GM12878 (cell line): Measurements from ENCODE around the gene SPTLC2. TPM values are rescaled to one million over a fixed set of nuclear protein-coding genes. Genes with fewer than 3 reads are reported as not detected.

Experiments used
- ATAC-seq: fragments of 200-7000 bp; cut with Tn5 transposase; 3 replicates; pipeline ENCODE4 v1.9.1; 2020; ENCODE audit warnings: mild to moderate bottlenecking, moderate library complexity
- BruUV-seq: library from RNA; stranded (reverse); fragments of 400-500 nt; replicated peaks from 2 replicates; lab custom pipeline; 2021; lab: Mats Ljungman, UMichigan
- CTCF ChIA-PET: fragments of 300-600 bp; sonication (Branson Sonifier 250); formaldehyde crosslinking; extraction: SDS; loops from one replicate; lab custom pipeline; 2021; ENCODE audit warnings: inconsistent platforms; lab: Yijun Ruan, JAX
- POLR2A ChIA-PET: fragments of 350-600 bp; formaldehyde crosslinking; extraction: SDS; loops from one replicate; lab custom pipeline; 2021; ENCODE audit warnings: inconsistent platforms; lab: Charles Lee
- RAD21 ChIA-PET: fragments of 300-600 bp; sonication (Branson Sonifier 250); formaldehyde crosslinking; loops from one replicate; lab custom pipeline; 2023; ENCODE audit warnings: antibody characterized with exemption; ENCODE audit not compliant: unreplicated experiment; lab: Charles Lee
- SMC1A ChIA-PET: fragments of 300-600 bp; sonication (Branson Sonifier 250); formaldehyde crosslinking; loops from one replicate; lab custom pipeline; 2023; ENCODE audit not compliant: unreplicated experiment, uncharacterized antibody; lab: Charles Lee
- DNase-seq: peaks from one replicate; pipeline ENCODE4 v3.0.0-alpha.2; 2011; ENCODE audit warnings: low read depth, low spot score
- FAIRE-seq: peaks from 3 replicates; lab custom pipeline; 2011; peaks lifted over from hg19 to GRCh38; lab: Jason Lieb, UNC
- H2AFZ ChIP-seq: 2 replicates; pipeline ENCODE4 v1.6.0; 2011; ENCODE audit warnings: low read depth, low read length, control low read depth; ENCODE audit not compliant: control insufficient read depth
- H3K27ac ChIP-seq: 2 replicates; pipeline ENCODE4 v1.5.1; 2011; ENCODE audit warnings: control low read depth; ENCODE audit not compliant: control insufficient read depth, insufficient read depth
- H3K27me3 ChIP-seq, 2 experiments: replicated peaks in 1 of 2; 2 replicates each; pipeline versions ENCODE4 v1.6.0 to v1.6.1; 2011; ENCODE audit warnings: low read length in 1 of 2; ENCODE audit not compliant: control insufficient read depth in 2 of 2, insufficient read depth in 2 of 2
- H3K36me3 ChIP-seq, 2 experiments: 2 replicates each; pipeline ENCODE4 v1.5.1; 2011; ENCODE audit warnings: low read length in 1 of 2; ENCODE audit not compliant: control insufficient read depth in 2 of 2, insufficient read depth in 2 of 2
- H3K4me1 ChIP-seq: 2 replicates; pipeline ENCODE4 v1.6.1; 2011; ENCODE audit warnings: mild to moderate bottlenecking, low read length, moderate library complexity, mixed read lengths; ENCODE audit not compliant: control insufficient read depth, insufficient read depth
- H3K4me2 ChIP-seq: 2 replicates; pipeline ENCODE4 v1.6.0; 2011; ENCODE audit warnings: control low read depth; ENCODE audit not compliant: control insufficient read depth, insufficient read depth
- H3K4me3 ChIP-seq: fragments of 200-600 bp; sonication (generic); 2 replicates; pipeline ENCODE4 v1.5.1; 2016
- H3K79me2 ChIP-seq: 2 replicates; pipeline ENCODE4 v1.6.0; 2011; ENCODE audit warnings: low read length; ENCODE audit not compliant: control insufficient read depth, insufficient read depth
- H3K9ac ChIP-seq: 2 replicates; pipeline ENCODE4 v1.8.0; 2011; ENCODE audit warnings: low read length, control low read depth, mixed read lengths; ENCODE audit not compliant: control insufficient read depth, insufficient read depth
- H3K9me3 ChIP-seq: replicated peaks from 3 replicates; pipeline ENCODE4 v1.5.1; 2011; ENCODE audit warnings: mild to moderate bottlenecking, low read length; ENCODE audit not compliant: control insufficient read depth, insufficient read depth
- H4K20me1 ChIP-seq: 2 replicates; pipeline ENCODE4 v1.6.0; 2011; ENCODE audit not compliant: control insufficient read depth, insufficient read depth
- EZH2 ChIP-seq: IDR thresholded peaks from 2 replicates; pipeline ENCODE4 v1.6.1; 2012; ENCODE audit warnings: low read depth, mild to moderate bottlenecking, control low read depth, inconsistent platforms, low read length, borderline replicate concordance; ENCODE audit not compliant: control insufficient read depth
- IRF4 ChIP-seq: IDR thresholded peaks from 2 replicates; pipeline ENCODE4 v1.6.1; 2011; ENCODE audit warnings: low read depth, low read length
- NFYB ChIP-seq: IDR thresholded peaks from 2 replicates; pipeline ENCODE4 v1.6.1; 2011; ENCODE audit warnings: low read depth, mild to moderate bottlenecking, low read length, improper control_type of control experiment, moderate library complexity; ENCODE audit not compliant: insufficient read depth
- RCOR1 ChIP-seq: conservative IDR thresholded peaks from 2 replicates; pipeline ENCODE4 v1.6.1; 2012; ENCODE audit warnings: low read depth, low read length, improper control_type of control experiment
- WGBS: methylation state at CpG from one replicate; pipeline ENCODE4 v1.1.6; 2016; ENCODE audit warnings: low lambda C conversion rate; ENCODE audit not compliant: insufficient replicate concordance, insufficient coverage; ENCODE audit errors: missing lambda C conversion rate; 5-methylcytosine and 5-hydroxymethylcytosine counted together
- in situ Hi-C: fragments of 300-500 bp; cut with MboI; formaldehyde crosslinking; loops from 9 replicates; pipeline ENCODE4 v1.14.3; 2018; ENCODE audit warnings: mixed read lengths
- intact Hi-C: fragments of 100-400 bp; cut with micrococcal nuclease; formaldehyde crosslinking; loops from one replicate; pipeline ENCODE4 v1.14.2; 2022; ENCODE audit not compliant: unreplicated experiment
- polyA plus RNA-seq, 11 experiments: library from polyadenylated mRNA; depleted of rRNA in 4 of 11; unstranded in 6 of 11; stranded (reverse) in 5 of 11; fragments of >200 nt; fragmentation: Nextera tagmentation in 4 of 11; fragmentation: Illumina TruSeq in 1 of 11; extraction: Ambion mirVana in 4 of 11; extraction: Trizol in 1 of 11; gene quantifications; 1 replicate in 1 of 11; 2 replicates in 10 of 11; pipeline versions ENCODE4 v1.2.1 to v1.2.3, GENCODE V29; 2011 to 2016; ENCODE audit warnings: inconsistent platforms in 2 of 11, missing spikeins in 2 of 11, low read depth in 1 of 11
- total RNA-seq, 4 experiments: library from RNA; depleted of rRNA in 3 of 4; stranded (reverse); fragments of >200 nt in 3 of 4; fragmentation: Illumina TruSeq in 1 of 4; extraction: Trizol in 1 of 4; gene quantifications; 2 replicates each; pipeline versions ENCODE4 v1.2.1 to v1.2.3, GENCODE V29; 2013 to 2021
- TF ChIP-seq, protein P1 (sequence below): IDR thresholded peaks from 2 replicates; pipeline ENCODE4 v1.6.1; 2011; ENCODE audit warnings: mild to moderate bottlenecking, low read depth, low read length, moderate library complexity; ENCODE audit not compliant: insufficient replicate concordance
- TF ChIP-seq, protein P2 (sequence below): fragments of 450-650 bp; conservative IDR thresholded peaks from 2 replicates; pipeline ENCODE4 v1.6.1; 2017; ENCODE audit warnings: mild to moderate bottlenecking, moderate library complexity

The SPTLC2 gene
- total and polyA plus RNA-seq, 10 of the 15 experiments (the other 5 are each of a cell fraction or from before 2014, with no cell fraction given) = 6.9 to 35.1 (median 19.7) TPM

DNA sequence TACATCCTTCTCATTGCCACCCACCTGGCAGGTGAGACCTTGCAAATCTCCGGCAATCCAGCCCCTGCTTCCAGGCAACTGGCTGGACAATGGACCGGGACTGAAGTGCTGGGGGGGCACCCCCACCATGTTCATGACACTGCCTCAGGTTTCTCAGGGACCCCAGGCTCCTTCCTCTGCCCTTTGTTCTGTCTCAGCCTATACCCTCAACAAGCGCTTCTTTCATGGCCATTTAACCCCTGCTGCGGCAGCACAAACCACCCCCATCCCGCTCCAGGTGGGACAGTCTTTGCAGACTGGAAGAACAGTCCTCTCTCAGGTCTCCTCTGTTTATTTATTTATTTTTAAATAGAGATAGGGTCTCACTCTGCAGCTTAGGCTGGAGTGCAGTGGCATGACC, 125.4 kb downstream of the SPTLC2 start:
- no peaks in the 10 kb centered on the region for H3K36me3 ChIP-seq
- no peaks in the 10 kb centered on the region for H3K9me3 ChIP-seq
- H3K4me1 ChIP-seq = no peaks in the 10 kb centered on the region
- ChIA-PET CTCF (no interaction called here), SMC1A (no interaction called here), POLR2A (no interaction called here)
- no peaks in the 10 kb centered on the region for H3K79me2 ChIP-seq
- intact Hi-C loops = no loop called here
- no peak for DNase-seq
- no peaks in the 10 kb centered on the region for H4K20me1 ChIP-seq
- H3K4me3 ChIP-seq = no peak overlapping the region
- TF ChIP-seq EZH2 (no peak), NFYB (no peak), IRF4 (no peak), RCOR1 (no peak)
- TF ChIP-seq, protein P1, sequence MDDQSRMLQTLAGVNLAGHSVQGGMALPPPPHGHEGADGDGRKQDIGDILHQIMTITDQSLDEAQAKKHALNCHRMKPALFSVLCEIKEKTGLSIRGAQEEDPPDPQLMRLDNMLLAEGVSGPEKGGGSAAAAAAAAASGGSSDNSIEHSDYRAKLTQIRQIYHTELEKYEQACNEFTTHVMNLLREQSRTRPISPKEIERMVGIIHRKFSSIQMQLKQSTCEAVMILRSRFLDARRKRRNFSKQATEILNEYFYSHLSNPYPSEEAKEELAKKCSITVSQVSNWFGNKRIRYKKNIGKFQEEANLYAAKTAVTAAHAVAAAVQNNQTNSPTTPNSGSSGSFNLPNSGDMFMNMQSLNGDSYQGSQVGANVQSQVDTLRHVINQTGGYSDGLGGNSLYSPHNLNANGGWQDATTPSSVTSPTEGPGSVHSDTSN = no peak
- TF ChIP-seq, protein P2, sequence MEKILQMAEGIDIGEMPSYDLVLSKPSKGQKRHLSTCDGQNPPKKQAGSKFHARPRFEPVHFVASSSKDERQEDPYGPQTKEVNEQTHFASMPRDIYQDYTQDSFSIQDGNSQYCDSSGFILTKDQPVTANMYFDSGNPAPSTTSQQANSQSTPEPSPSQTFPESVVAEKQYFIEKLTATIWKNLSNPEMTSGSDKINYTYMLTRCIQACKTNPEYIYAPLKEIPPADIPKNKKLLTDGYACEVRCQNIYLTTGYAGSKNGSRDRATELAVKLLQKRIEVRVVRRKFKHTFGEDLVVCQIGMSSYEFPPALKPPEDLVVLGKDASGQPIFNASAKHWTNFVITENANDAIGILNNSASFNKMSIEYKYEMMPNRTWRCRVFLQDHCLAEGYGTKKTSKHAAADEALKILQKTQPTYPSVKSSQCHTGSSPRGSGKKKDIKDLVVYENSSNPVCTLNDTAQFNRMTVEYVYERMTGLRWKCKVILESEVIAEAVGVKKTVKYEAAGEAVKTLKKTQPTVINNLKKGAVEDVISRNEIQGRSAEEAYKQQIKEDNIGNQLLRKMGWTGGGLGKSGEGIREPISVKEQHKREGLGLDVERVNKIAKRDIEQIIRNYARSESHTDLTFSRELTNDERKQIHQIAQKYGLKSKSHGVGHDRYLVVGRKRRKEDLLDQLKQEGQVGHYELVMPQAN = no peak
- TF ChIP-seq, all 136 proteins: peak for 0
- no peak overlapping the region for H3K4me2 ChIP-seq
- in situ Hi-C loops = no loop called here
- H2AFZ ChIP-seq = no peak overlapping the region
- WGBS = 60% methylated on average over 5 of the region's 5 CpGs
- H3K27me3 ChIP-seq = no peaks in the 10 kb centered on the region
- ATAC-seq = no peak
- no peak overlapping the region for H3K27ac ChIP-seq
- RAD21 ChIA-PET = no interaction called here
- BruUV-seq = no TSS peak
- H3K9ac ChIP-seq = no peak overlapping the region
- FAIRE-seq = no peak
